B cell (primary cell): ENCODE data around the gene FDX1. TPM values are rescaled to one million over a fixed set of nuclear protein-coding genes. Genes with fewer than 3 reads are reported as not detected.

Source experiments
- ATAC-seq: fragments of 200-7000 bp; cut with Tn5 transposase; one replicate; pipeline ENCODE4 v1.10.0; 2021; ENCODE audit warnings: low read depth, mild to moderate bottlenecking, moderate number of reproducible peaks, moderate library complexity
- CTCF ChIA-PET: fragments of 350-600 bp; sonication (Branson Sonifier 250); formaldehyde crosslinking; loops from one replicate; lab custom pipeline; 2021; ENCODE audit warnings: antibody characterized with exemption, inconsistent platforms; lab: Charles Lee
- POLR2A ChIA-PET: fragments of 350-600 bp; sonication (Branson Sonifier 250); formaldehyde crosslinking; loops from one replicate; lab custom pipeline; 2021; ENCODE audit warnings: antibody characterized with exemption; lab: Charles Lee
- DNase-seq: peaks from one replicate; pipeline ENCODE4 v3.0.0; 2013
- H2AFZ ChIP-seq: 2 replicates; pipeline ENCODE4 v1.6.1; 2012; ENCODE audit warnings: mild to moderate bottlenecking, low read depth, low read length; ENCODE audit not compliant: insufficient read depth, poor library complexity, severe bottlenecking
- H3K27ac ChIP-seq, 2 donors: 1 replicate in 1 of 2; 2 replicates in 1 of 2; pipeline ENCODE4 v1.5.1; 2012 to 2013; ENCODE audit warnings: low read length in 2 of 2, mild to moderate bottlenecking in 2 of 2, moderate library complexity in 1 of 2
- H3K27me3 ChIP-seq, 4 experiments: fragments of 200-600 bp in 1 of 4; sonication (generic) in 1 of 4; replicated peaks in 1 of 4; 1 replicate in 2 of 4; 2 replicates in 2 of 4; pipeline versions ENCODE4 v1.6.1 to v1.7.0; 2013 to 2016; ENCODE audit warnings: low read length in 3 of 4, mild to moderate bottlenecking in 2 of 4, mixed read lengths in 1 of 4, moderate library complexity in 1 of 4; ENCODE audit not compliant: insufficient read depth in 4 of 4, control insufficient read depth in 3 of 4; ENCODE audit errors: control extremely low read depth in 1 of 4
- H3K36me3 ChIP-seq, 2 experiments: replicated peaks in 1 of 2; 1 replicate in 1 of 2; 2 replicates in 1 of 2; pipeline versions ENCODE4 v1.6.1 to v1.7.1; 2013; ENCODE audit warnings: low read length in 1 of 2; ENCODE audit not compliant: insufficient read depth in 2 of 2, control insufficient read depth in 1 of 2; ENCODE audit errors: control extremely low read depth in 1 of 2, extremely low read depth in 1 of 2
- H3K4me1 ChIP-seq, 2 donors: fragments of 200-600 bp in 1 of 2; sonication (generic) in 1 of 2; 1 replicate in 1 of 2; 2 replicates in 1 of 2; pipeline versions ENCODE4 v1.5.1 to v1.6.1; 2013 to 2017; ENCODE audit warnings: low read length in 2 of 2; ENCODE audit not compliant: control insufficient read depth in 2 of 2, insufficient read depth in 2 of 2
- H3K4me2 ChIP-seq: replicated peaks from 2 replicates; pipeline ENCODE3; 2012; ENCODE audit warnings: mild to moderate bottlenecking, low read depth, low read length; ENCODE audit not compliant: poor library complexity, severe bottlenecking
- H3K4me3 ChIP-seq, 5 experiments: fragments of 200-600 bp in 1 of 5; sonication (generic) in 1 of 5; 1 replicate in 3 of 5; 2 replicates in 2 of 5; pipeline versions ENCODE4 v1.5.1 to v1.7.0; 2011 to 2016; ENCODE audit warnings: low read length in 4 of 5, mild to moderate bottlenecking in 4 of 5, low read depth in 2 of 5, control low read depth in 1 of 5, moderate library complexity in 1 of 5; ENCODE audit not compliant: insufficient read depth in 1 of 5; ENCODE audit errors: control extremely low read depth in 1 of 5, extremely low read depth in 1 of 5
- H3K79me2 ChIP-seq: fragments of 200-600 bp; sonication (generic); one replicate; pipeline ENCODE4 v1.6.0; 2016; ENCODE audit warnings: low read length; ENCODE audit not compliant: control insufficient read depth, insufficient read depth
- H3K9ac ChIP-seq: fragments of 200-600 bp; sonication (generic); 2 replicates; pipeline ENCODE4 v1.6.1; 2017; ENCODE audit warnings: mild to moderate bottlenecking, low read length, moderate library complexity
- H3K9me3 ChIP-seq, 3 donors: one replicate each; pipeline versions ENCODE4 v1.6.1 to v1.7.1; 2013; ENCODE audit warnings: low read length in 2 of 3; ENCODE audit not compliant: control insufficient read depth in 2 of 3, insufficient read depth in 1 of 3; ENCODE audit errors: control extremely low read depth in 1 of 3
- H4K20me1 ChIP-seq: 2 replicates; pipeline ENCODE4 v1.6.0; 2012; ENCODE audit warnings: mild to moderate bottlenecking, low read length; ENCODE audit not compliant: insufficient read depth, control insufficient read depth, poor library complexity, severe bottlenecking
- H3K27ac Mint-ChIP-seq: one replicate; pipeline ENCODE4 v1.8.0; 2021; ENCODE audit warnings: mixed read lengths
- H3K27me3 Mint-ChIP-seq: one replicate; pipeline ENCODE4 v1.8.0; 2021; ENCODE audit warnings: mixed read lengths
- H3K4me1 Mint-ChIP-seq: one replicate; pipeline ENCODE4 v1.8.0; 2021; ENCODE audit warnings: mixed read lengths
- H3K4me3 Mint-ChIP-seq: one replicate; pipeline ENCODE4 v1.8.0; 2021; ENCODE audit warnings: mixed read lengths
- H3K9me3 Mint-ChIP-seq: one replicate; pipeline ENCODE4 v1.8.0; 2022; ENCODE audit warnings: mixed read lengths; ENCODE audit not compliant: insufficient read depth
- CTCF ChIP-seq: fragments of 200-600 bp; IDR thresholded peaks from one replicate; pipeline ENCODE4 v1.8.0; 2022; ENCODE audit warnings: antibody characterized with exemption, mild to moderate bottlenecking
- EZH2 ChIP-seq: IDR thresholded peaks from 2 replicates; pipeline ENCODE4 v1.6.1; 2012; ENCODE audit warnings: borderline replicate concordance, low read depth, mild to moderate bottlenecking, moderate library complexity, low read length; ENCODE audit not compliant: insufficient read depth, poor library complexity, severe bottlenecking
- WGBS: methylation state at CpG from one replicate; pipeline ENCODE4 v1.1.5; 2013; ENCODE audit warnings: missing lambda C conversion rate; ENCODE audit not compliant: insufficient coverage; 5-methylcytosine and 5-hydroxymethylcytosine counted together
- intact Hi-C: fragments of 100-400 bp; cut with micrococcal nuclease; formaldehyde crosslinking; loops from one replicate; pipeline ENCODE4 v1.10.0; 2022
- polyA plus RNA-seq: library from polyadenylated mRNA; depleted of rRNA; stranded (reverse); fragments of >200 nt; gene quantifications from 2 replicates; pipeline ENCODE4 v1.2.3, GENCODE V29; 2012
- total RNA-seq, 2 donors: library from RNA; stranded (reverse); fragments of 120-200 nt in 1 of 2; gene quantifications; 1 replicate in 1 of 2; 2 replicates in 1 of 2; pipeline versions ENCODE4 v1.2.3 to v1.2.4, GENCODE V29; 2013 to 2022

FDX1 gene
- total and polyA plus RNA-seq, 2 donors (not counting 1 experiment from before 2014, with no cell fraction given): 3.5 to 11.2 TPM

- Histone ChIP-seq H3K4me1 (no peaks in the 10 kb centered on the region), H2AFZ (no peak overlapping the region), H3K36me3 (no peaks in the 10 kb centered on the region), H3K4me2 (no peak overlapping the region), H3K79me2 (no peaks in the 10 kb centered on the region), H3K27ac (no peak overlapping the region), H3K9me3 (no peaks in the 10 kb centered on the region), H3K27me3 (no peaks in the 10 kb centered on the region), H3K9ac (no peak overlapping the region), H4K20me1 (no peaks in the 10 kb centered on the region), H3K4me3 (no peak overlapping the region)
- TF ChIP-seq CTCF (no peak), EZH2 (no peak)
- WGBS: 100% methylated on average over 1 of the region's 1 CpG
- H3K27ac Mint-ChIP-seq: no peak overlapping the region
- CTCF ChIA-PET: no interaction called here
- ATAC-seq (no peak), DNase-seq (no peak)
- H3K4me3 Mint-ChIP-seq: no peak overlapping the region
- no peaks in the 10 kb centered on the region for H3K27me3 Mint-ChIP-seq
- H3K9me3 Mint-ChIP-seq: no peaks in the 10 kb centered on the region
- H3K4me1 Mint-ChIP-seq: no peaks in the 10 kb centered on the region
- intact Hi-C loops: no loop called here
- POLR2A ChIA-PET: no interaction called here
These were observed 43.1 kb downstream of the FDX1 start for GRCh38 chr11:110472858-110473257.

- Mint-ChIP-seq H3K27ac (no peak overlapping the region), H3K9me3 (peaks cover 2% of the 10 kb centered on the region), H3K27me3 (no peaks in the 10 kb centered on the region), H3K4me1 (no peaks in the 10 kb centered on the region), H3K4me3 (no peak overlapping the region)
- ATAC-seq: no peak
- DNase-seq: no peak
- CTCF ChIA-PET: no interaction called here
- H3K4me1 ChIP-seq: no peaks in the 10 kb centered on the region
- H3K9ac ChIP-seq: no peak overlapping the region
- no peak overlapping the region for H3K4me3 ChIP-seq
- H2AFZ ChIP-seq: no peak overlapping the region
- POLR2A ChIA-PET: no interaction called here
- intact Hi-C loops: no loop called here
- 100% methylated on average over 3 of the region's 7 CpGs for WGBS
- H3K36me3 ChIP-seq: no peaks in the 10 kb centered on the region
- no peak for TF ChIP-seq EZH2
- TF ChIP-seq CTCF: no peak
- H3K4me2 ChIP-seq: no peak overlapping the region
- no peak overlapping the region for H3K27ac ChIP-seq
- no peaks in the 10 kb centered on the region for H3K27me3 ChIP-seq
- no peaks in the 10 kb centered on the region for H3K79me2 ChIP-seq
- H3K9me3 ChIP-seq: no peaks in the 10 kb centered on the region
- H4K20me1 ChIP-seq: no peaks in the 10 kb centered on the region
These were observed 44.0 kb downstream of the FDX1 start for GRCh38 chr11:110473706-110474105.
